GM18508 (cell line): ENCODE measurements around the gene GATA1.
"Not testable (repeated sequence)": the region's sequence is repeated elsewhere in the genome, so short reads cannot be mapped to it uniquely, and the experiment has no call there.

Experiments
- ATAC-seq: cut with Tn5 transposase; IDR thresholded peaks from one replicate; pipeline ENCODE4 v1.9.1; 2021; ENCODE audit warnings: moderate number of reproducible peaks; ENCODE audit not compliant: insufficient read depth, unreplicated experiment

The GATA1 gene

DNA sequence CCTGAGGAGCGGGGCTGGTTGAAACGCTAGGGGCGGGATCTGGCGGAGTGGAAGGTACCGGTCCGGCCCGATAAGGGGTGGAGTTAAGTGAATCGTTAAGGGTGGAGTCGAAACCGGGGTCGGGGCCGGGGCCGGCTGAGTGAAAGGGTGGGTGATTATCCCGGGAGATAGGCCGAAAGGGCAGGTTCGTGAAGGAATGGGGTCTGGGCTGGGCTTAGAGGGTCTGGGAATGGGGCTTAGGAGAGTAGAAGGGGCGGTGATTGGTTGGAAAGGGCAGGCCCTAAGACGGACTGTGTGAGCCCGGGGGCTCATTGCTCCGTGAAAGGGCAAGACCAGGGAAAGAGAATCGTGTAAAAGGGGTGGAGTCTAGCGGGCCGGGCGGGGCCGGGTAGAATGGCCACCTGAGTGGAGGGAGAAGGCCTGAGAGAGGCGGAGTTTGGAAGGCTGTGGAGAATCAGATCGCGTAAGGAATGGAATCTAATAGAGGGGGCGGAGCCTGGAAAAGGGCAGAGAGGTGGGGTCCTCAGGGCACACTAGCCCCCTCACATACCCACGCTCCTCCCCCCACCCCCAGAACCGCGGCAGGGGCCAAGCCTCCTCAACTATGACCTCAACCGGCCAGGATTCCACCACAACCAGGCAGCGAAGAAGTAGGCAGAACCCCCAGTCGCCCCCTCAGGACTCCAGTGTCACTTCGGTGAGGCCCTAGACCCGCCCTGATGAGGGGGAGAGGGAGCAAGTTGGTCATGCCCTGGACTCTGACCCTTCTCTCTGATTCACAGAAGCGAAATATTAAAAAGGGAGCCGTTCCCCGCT is 15.9 kb downstream of the GATA1 start:
- peak; percentile 19 for ATAC-seq

DNA sequence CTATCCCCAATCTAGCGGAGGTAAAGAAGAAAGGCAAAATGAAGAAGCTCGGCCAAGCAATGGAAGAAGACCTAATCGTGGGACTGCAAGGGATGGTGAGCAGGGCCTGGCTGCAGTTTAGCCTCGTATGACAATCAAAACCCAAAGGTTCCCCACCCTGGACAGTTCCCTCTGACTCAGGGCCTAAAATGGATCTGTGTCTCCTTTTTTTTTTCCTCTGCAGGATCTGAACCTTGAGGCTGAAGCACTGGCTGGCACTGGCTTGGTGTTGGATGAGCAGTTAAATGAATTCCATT is 16.5 kb downstream of the GATA1 start:
- ATAC-seq, result no peak

DNA sequence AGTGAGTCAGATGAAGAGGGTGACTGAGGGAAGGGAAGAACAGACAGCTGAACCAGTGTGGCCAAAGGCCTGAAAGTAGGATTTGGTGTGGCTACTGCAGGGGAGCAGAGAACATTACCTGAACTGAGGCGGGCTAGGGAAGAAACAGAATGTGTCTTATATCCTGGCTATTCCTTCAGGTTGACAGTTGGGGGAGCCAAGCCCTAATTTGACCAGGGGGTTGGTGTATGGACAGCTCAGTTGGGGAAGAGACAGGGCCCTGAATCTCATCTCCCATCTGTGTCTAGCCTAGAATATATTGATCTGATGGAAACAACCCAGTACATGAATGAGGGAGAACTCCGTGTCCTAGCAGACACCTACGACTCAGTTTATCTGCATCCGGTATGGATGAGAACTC is 19.7 kb downstream of the GATA1 start:
- ATAC-seq, result no peak

DNA sequence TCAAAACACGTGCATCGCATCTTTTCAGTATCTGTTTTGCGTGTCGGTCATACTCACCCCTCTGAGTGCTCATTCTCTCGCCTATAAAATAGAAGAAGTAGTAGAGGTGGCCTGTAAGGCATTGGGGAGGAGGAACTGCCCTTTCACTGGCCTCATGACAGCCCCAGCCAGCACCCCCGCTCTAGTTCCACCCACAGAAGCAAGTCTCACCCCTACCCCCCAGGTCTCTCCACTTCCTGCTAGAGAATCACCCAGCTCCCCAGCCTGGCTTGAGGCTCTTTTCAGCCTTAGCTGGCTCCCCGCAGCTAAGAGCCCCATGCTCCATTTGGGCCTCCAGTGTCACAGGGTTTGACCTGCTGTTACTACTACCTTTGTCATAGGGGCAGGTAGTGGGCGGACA is 27.3 kb downstream of the GATA1 start:
- no peak for ATAC-seq

DNA sequence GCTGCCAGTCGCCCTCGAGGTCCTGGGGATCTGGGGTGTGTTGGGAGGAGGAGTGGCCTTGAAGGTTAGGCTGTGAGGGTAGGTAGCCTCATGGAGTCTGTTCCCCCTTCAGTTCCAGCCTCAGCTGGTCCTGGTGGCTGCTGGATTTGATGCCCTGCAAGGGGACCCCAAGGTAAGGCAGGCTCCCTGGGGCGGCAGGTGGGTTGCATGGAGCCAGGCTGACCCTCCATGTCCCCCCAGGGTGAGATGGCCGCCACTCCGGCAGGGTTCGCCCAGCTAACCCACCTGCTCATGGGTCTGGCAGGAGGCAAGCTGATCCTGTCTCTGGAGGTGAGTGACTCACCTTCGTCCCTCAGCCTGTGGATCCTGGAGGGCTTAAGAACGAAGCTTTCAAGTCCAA is 28.3 kb downstream of the GATA1 start:
- no peak for ATAC-seq

DNA sequence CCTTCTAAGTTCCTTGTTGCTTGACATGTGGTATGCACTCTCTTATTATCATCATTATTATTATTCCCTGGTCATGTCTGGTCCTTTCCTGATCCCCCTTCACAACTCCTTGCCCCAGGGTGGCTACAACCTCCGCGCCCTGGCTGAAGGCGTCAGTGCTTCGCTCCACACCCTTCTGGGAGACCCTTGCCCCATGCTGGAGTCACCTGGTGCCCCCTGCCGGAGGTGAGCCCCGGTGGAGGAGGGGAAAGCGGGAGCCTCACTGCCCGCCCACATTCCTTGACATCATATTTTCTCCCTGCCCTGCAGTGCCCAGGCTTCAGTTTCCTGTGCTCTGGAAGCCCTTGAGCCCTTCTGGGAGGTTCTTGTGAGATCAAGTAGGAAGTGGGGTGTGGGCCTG is 28.9 kb downstream of the GATA1 start:
- no peak for ATAC-seq

DNA sequence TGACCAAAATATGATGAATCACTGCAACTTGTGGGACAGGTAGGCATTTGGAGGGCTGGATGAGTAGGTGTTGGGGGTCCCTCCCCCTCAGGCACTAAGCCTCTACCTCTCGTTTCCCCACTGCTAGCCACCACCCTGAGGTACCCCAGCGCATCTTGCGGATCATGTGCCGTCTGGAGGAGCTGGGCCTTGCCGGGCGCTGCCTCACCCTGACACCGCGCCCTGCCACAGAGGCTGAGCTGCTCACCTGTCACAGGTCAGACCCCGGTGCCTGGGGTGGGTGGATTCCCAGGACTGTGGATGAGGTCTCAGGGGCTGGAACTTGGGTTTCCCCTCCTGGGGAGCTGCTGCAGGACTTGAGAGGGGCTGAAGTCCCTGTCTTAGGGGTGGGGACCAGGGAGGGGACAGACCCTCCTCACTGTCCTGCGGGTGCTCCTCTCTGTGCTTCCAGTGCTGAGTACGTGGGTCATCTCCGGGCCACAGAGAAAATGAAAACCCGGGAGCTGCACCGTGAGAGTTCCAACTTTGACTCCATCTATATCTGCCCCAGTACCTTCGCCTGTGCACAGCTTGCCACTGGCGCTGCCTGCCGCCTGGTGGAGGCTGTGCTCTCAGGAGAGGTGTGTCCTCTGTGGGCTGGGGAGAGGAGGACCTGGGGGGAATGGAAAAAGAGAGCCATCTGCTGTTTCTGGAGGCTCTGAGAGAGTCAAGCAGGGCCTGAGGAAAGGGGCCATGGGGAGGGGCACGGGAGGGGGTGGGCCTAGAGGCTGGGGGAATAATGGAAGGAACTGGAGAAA is 29.8 kb downstream of the GATA1 start:
- ATAC-seq, result no peak

DNA sequence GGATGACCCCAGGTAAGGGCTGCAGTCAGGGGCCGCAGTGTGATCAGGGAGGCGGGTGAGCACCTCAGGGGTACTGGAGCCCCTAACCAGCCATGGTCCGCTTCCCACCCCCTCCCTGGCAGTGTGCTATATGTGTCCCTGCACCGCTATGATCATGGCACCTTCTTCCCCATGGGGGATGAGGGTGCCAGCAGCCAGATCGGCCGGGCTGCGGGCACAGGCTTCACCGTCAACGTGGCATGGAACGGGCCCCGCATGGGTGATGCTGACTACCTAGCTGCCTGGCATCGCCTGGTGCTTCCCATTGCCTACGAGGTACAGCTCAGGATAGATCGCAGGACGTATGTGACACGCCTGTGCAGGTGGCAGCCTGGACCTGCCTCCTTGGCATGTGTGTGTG is 31.7 kb downstream of the GATA1 start:
- ATAC-seq, result no peak

DNA sequence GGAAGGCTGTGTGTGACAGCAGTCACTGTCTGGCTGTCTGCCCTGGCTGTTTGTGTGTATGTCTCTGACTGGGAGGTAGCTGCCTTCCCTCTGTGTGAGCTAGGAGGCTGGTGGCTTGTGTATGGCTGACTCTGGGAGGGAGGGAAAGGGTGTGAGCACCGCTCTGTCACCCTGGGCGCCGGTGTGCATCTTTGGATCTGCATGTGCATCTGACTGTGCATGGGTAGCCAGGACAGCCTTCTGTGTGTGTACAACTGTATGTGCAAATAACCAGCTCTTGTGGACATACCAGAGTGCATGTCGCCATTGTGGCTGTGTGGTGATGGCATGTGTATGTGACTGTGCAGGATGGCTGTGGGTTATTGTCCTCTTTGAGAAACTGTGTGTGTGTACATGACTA is 32.5 kb downstream of the GATA1 start:
- no peak for ATAC-seq

DNA sequence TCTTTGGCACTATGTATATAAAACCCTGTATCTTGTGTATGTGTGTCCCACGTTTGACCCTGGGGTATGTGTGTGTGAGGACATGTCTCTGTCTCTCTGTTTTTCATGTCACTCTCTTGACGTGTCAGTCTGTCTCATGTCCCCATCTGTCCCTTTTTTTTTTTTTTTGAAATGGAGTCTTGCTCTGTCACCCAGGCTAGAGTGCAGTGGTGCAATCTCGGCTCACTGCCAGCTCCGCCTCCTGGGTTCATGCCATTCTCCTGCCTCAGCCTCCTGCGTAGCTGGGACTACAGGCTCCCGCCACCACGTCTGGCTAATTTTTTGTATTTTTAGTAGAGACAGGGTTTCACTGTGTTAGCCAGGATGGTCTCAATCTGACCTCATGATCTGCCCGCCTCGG is 33.0 kb downstream of the GATA1 start:
- not testable (repeated sequence) for ATAC-seq

DNA sequence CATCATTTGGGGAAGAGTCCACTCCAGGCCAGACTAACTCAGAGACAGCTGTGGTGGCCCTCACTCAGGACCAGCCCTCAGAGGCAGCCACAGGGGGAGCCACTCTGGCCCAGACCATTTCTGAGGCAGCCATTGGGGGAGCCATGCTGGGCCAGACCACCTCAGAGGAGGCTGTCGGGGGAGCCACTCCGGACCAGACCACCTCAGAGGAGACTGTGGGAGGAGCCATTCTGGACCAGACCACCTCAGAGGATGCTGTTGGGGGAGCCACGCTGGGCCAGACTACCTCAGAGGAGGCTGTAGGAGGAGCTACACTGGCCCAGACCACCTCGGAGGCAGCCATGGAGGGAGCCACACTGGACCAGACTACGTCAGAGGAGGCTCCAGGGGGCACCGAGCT is 36.7 kb downstream of the GATA1 start:
- ATAC-seq, result no peak

DNA sequence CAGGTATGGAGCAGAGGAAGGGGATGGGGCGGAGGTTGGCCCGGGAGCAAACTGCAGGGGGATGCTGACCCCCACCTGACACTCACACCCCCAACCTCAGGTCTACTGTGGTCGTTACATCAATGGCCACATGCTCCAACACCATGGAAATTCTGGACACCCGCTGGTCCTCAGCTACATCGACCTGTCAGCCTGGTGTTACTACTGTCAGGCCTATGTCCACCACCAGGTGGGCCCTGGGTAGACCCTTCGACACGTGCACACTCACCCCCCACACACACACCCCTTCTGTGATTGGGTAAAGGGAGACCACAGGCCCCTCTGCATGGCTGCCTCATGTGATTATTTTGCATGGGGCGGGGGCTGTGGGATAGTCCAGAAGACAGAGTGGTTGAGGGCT is 37.7 kb downstream of the GATA1 start:
- ATAC-seq, result no peak

DNA sequence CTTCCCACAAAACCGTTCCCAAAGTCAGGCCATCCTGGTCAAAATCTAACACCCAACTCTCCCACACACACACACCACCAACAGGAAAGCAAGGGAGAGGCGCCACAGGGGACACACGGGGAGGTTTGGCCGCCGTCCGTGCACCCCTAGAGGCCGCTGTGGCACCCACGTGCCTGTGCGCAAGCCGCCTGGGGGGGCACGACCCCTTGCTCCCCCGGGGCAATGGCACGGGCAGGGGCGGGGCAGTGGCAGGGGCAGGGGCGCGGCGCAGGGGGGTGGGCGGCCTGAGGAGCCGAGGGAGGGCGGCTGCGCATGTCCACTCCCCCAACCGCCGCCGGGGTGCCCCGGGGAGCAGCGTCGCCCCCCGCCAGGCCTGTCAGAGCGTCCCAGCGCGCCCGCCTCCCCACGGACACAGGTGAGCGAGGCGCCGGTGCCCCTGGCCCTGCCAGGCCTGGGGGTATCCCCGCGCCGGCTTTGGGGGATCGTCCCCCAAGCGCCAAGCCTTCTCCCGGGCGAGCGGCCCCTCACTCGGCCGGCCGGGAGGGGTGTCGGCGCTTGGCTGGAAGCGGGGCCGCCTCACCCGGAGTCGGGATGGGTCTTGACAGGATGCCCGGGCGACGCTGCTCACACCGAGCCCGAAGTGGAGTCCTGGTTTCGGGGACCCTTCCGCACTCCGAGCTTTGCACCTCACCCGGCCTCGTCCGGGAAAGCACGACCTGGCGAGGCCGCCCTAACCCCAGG is 39.9 kb downstream of the GATA1 start, which contains the start of gene ERAS:
TSS of gene ERAS (plus strand) at position 379 of the 741 bp plus-strand sequence. CDS start 2,611 bp downstream, outside the sequence.
- no peak for ATAC-seq

DNA sequence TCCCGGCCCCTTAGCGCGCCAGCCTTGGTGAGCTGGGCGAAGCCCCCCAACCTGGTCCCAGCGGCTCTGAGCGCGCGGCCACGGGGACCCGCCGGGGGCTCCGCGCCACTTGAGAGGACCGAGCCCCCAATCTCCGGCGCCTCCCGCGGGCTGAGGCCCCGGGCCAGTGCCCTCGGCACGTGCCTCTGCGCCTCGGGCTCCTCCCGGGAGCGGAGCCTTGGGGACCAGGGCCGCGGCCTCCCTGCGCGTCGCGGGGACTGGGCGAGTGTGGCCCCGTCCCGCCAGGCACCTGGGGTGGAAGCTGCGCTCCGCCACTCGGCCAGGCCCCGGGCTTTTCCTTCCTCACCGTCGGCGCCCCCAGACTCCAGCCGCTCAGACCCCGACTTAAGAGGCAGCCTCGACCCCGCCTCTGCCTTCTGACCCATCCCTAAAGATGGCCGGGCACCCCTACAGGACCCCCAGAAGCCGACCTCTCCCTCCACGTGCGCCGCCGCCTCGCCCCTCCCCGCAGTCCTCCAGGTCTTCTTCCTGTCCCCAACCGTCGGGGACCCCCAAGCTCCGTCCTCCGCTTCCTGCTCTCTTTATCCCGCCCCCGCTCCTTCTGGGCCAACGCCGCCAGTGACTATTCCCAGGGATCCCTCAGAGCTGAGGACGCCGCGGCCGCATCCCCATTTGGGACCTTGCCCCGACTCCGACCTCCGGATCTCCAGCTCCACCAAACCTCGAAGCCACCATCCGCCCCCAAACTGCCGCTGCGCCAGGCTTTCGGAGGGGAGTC is 40.7 kb downstream of the GATA1 start:
- no peak for ATAC-seq

DNA sequence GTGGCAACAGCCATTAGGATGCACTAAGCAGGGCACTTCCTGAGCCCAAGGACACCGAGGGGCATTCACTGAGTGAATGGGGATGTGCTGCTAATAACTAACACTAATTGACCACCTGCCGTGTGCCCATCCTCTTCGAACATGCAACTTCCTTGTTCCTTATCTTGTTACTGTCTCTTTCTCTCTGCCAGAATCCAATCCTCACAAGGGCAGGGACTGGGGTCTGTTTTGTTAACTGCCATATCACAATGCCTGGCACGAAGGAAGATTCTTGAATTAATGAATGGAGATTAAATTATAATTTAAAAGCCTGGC is 41.2 kb downstream of the GATA1 start:
- no peak for ATAC-seq

DNA sequence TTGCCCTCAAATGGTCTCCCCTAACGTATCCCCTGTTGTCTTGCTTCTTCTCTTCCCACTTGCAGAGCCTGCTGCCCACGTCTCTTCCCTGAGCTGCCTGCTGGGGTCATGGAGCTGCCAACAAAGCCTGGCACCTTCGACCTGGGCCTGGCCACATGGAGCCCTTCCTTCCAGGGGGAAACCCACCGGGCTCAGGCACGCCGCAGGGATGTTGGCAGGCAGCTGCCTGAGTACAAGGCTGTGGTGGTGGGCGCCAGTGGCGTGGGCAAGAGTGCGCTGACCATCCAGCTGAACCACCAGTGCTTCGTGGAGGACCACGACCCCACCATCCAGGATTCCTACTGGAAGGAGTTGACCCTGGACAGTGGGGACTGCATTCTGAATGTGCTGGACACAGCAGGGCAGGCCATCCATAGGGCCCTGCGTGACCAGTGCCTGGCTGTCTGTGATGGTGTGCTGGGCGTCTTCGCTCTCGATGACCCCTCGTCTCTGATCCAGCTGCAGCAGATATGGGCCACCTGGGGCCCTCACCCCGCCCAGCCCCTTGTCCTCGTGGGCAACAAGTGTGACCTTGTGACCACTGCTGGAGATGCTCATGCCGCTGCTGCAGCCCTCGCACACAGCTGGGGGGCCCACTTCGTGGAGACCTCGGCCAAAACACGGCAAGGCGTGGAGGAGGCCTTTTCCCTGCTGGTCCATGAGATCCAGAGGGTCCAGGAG is 42.8 kb downstream of the GATA1 start:
- ATAC-seq, result no peak

DNA sequence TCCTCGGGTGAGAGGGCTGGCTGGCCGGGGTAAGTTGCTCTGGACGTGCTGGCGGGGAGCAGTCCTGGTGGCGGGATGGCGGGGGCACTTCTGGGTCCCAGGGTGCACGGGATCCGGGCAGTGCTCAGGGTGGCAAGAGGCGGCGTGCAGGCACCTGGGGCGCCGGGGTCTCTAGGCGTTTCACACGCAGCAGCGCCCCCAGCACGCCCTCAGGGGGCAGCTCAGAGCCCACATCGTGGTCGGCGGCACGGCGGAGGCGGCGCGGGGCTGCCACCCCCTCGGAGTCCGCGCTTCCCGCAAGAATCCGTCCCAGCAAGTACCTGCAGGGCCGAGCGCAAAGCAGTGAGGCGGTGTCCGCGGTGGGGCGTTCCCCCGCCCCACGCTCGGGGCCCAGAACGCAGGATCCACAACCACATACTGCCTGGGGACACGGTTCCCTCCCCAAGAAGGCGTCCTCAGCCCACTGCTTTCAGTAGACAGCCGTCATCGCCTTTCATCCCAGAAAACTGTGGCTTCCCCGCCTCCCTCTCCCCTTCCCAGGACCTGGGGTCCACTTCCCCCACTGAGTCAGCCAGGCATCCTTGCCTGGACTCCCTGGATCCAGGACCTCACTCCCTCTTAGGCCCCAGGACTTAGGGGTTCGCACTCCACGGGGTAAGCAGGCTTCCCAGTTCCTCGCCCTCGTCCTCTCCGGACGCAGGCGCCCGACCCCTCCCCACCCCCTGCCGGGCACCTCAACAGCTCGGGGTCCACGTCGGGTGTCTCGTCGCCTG is 44.9 kb downstream of the GATA1 start:
- no peak for ATAC-seq

DNA sequence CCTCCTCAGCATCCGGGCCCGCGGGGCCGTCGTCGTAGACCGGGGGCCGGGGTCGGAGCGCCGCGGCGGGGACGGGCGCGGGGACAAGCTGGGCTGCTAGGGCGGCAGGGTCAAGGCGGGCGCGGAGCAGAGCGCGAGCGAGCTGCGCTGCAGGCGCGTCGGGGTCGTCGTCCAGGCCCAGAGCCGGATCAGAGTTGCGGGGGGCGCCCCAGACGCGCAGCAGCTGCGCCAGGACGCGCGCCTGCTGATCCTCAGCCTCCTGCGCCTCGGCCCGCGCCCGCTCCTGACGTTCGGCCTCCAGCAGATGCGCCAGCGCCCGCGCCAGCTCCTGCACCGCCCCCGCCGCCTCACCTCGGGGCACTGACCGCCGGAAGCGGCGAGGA is 45.5 kb downstream of the GATA1 start:
- ATAC-seq, result no peak

DNA sequence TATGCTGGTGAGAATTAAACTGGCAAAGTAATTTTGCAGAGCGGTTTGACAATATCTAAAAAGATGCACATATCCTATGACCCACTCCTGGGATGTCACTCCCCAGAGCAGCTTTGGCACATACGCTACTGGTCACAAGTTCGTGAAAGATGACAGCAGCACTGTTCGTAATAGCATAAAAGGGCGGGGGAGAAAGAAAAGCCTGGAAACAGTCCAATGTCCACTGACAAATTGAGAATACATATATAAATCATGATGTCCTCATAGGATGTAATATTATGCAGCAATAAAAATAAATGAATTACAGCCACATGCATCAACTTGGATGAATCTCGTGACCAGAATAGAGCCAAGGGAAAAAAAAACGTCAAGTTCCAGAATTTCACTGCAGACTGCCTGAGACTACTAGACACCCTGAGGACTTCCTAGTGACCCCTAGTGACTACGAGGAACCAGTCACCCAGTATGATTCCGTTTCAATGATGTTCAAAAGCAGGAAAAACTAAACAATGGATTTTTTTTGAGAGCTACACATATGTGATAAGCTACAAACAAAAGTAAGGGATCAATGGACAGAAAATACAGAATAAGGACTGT is 47.2 kb downstream of the GATA1 start:
- no peak for ATAC-seq
